COLO829 (cell line): ENCODE data around the gene LCP1.
"Not testable (repeated sequence)": the region's sequence is repeated elsewhere in the genome, so short reads cannot be mapped to it uniquely, and the experiment has no call there.

Experiments used
- DNase-seq: peaks from one replicate; pipeline ENCODE4 v3.0.0; 2012; ENCODE audit warnings: low spot score

Gene LCP1, protein sequence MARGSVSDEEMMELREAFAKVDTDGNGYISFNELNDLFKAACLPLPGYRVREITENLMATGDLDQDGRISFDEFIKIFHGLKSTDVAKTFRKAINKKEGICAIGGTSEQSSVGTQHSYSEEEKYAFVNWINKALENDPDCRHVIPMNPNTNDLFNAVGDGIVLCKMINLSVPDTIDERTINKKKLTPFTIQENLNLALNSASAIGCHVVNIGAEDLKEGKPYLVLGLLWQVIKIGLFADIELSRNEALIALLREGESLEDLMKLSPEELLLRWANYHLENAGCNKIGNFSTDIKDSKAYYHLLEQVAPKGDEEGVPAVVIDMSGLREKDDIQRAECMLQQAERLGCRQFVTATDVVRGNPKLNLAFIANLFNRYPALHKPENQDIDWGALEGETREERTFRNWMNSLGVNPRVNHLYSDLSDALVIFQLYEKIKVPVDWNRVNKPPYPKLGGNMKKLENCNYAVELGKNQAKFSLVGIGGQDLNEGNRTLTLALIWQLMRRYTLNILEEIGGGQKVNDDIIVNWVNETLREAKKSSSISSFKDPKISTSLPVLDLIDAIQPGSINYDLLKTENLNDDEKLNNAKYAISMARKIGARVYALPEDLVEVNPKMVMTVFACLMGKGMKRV

DNA sequence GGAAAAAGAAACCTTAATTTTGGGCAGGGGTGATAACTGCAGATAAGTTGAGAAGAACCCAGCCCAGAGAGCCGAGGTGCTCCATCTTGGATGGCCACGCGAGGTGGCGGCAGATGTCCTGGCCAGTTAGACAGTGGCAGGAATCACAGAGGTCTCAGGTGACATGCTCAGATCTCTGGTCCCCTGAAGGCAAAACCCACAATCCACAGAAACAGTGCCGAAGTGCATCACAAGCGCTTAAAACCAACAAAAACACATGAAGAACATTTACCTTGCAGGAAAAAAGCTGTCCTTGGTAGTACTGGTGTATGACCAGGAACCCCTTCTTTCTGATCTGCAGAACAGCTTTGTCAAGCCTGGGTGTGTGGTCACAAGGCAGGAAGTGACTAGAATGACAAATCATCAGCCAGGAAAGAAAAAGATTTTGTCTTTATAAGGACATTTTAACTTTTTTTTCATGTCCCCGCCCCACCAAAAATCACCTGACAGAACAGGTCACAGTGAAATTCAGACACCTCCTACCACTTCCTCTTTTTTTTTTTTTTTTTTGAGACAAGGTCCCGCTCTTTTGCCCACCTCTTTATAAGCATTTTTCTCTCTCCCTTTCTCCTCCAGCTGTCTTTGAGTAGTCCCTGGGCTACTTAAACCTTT is at the start of gene LCP1:
Gene LCP1, minus strand, starts transcription at position 338 of the 651 bp plus-strand sequence. CDS start 22,515 bp downstream, outside the sequence.
- no peak for DNase-seq

DNA sequence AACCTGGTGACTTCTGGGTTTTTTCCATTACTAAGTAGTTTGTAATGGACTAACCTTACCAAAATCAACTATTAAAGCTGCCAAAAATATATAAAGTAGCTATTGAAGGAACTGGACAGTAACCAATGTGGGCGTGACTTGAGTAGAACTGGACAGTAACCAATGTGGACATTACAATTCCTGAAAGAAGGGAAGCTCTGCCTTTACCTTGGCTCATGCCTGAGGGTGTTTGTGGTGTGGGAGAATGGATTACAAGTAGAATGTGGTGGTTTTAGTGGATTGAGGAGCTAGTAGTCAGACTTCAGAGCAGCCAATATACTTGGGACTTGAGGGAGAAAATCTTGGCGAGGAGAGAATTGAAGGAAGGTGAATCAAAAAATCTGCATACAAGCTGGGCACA is 47.3 kb upstream of the LCP1 start:
- no peak for DNase-seq

- not testable (repeated sequence) for DNase-seq
These were observed 38.3 kb upstream of the LCP1 start for GRCh38 chr13:46220234-46220633.

- DNase-seq = not testable (repeated sequence)
These were observed 32.8 kb upstream of the LCP1 start for GRCh38 chr13:46214741-46215140.

GRCh38 chr13:46213242-46213641 is 31.3 kb upstream of the LCP1 start:
- no peak for DNase-seq

- DNase-seq = peak; percentile 35
These were observed 29.7 kb upstream of the LCP1 start, which contains the start of gene LRRC63 for GRCh38 chr13:46211483-46212351. TSS of gene LRRC63 (plus strand) at chr13:46211928. CDS start at chr13:46213035, 1,107 bp downstream.

GRCh38 chr13:46211116-46211482 is 29.1 kb upstream of the LCP1 start:
- no peak for DNase-seq

DNA sequence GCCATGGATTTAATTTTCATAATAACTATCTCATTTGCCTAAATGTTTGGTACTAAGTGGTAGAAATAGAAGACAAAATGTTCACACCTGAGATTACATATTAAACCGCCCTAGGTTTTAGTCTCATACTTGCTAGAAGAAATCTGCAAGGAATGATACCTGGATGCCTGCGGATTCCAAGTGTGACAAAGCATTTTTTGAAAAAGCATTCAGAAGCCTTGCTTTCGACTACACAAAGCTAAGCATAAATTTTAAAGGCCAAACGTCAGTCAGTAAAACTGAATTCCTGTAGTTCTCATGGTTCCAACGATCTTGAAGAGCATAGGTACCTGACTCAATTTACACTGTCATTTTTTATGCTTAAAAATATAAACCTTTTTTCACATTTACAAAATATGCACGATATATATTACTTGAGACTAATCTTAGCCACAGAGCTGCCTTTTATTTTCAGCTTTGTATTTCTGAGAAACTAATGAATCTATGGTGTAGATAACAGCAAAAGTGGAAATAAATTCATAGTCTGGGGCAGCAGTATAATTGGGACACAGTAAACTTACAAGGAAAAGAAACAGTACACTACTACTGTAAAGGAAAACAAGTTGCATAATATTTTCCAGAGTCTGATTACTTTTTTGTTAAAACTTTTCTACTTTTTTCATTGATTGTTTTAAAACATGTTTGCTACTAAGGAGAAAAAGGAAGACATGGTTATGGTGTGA is 28.5 kb upstream of the LCP1 start:
- no peak for DNase-seq

- DNase-seq = no peak
These were observed 25.9 kb upstream of the LCP1 start for GRCh38 chr13:46207828-46208227.

GRCh38 chr13:46206143-46206542 is 24.2 kb upstream of the LCP1 start:
- no peak for DNase-seq

DNA sequence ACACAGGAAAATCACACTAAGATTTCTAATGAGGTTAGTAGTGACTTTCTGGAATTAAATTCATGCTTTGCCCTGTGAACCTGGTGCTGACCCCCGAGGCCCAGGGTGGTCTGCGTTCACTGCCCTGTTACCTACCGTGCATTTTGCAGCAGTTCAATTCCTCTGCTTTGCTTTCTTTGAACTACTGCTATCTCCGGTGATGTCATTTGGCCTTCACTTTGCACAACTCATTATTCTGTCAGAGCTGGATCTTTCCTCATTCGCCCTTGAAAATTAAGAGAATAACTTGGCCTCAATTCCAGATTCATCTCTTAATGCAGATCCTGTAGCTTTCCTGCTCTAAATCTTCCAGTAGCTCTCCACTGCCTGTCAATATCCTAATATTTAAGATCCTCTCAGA is 21.0 kb upstream of the LCP1 start:
- DNase-seq = no peak

DNA sequence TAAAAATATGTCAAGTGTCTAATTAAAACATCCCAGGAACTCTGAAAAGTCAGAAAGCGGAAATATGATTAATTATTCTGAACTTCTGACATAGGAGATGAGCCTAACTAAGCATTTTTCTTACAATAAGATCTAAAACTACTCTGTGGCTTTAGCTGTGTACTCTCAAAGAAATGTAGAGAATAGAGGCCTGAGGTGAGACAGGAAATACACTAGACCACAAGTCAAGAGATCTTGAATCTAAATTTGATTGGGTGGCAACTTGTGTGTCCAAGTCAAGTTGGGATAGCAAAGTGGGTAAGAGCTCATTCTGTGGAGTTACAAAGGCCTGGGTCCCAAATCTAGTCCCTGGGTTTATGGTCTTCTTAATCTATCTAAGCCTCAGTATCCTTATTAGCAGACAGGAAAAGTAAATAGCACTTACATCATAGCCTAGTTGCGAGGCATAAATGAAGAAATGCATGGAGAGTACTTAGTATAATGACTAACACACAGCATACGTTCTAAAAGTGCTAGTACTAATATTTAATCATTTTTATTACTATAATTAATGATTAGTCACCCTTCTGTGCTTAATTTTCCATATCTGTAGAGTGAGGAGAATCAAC is 20.3 kb upstream of the LCP1 start:
- DNase-seq = no peak

DNA sequence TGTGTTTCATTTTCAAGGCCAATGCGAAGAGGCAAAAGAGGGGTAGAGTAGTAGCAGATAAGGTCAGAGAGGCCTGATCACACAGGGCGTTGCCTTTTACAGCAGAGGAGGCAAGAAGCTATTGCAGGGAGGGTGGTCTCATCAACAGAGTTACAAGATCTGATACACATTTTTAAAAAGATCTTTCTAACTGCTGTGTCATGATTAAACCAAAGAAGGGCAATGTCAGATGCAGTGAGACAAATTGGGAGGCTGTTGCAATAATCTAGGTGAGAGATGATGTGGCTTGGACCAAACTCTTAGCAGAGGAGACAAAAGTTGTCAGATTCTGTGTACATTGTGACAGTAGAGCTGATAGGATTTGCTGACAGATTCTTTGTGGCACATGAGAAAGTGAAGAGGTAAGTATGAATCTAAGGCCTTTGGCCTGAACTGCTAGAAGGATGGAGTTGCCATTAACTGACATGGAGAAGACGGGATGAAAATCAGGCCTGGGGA is 16.8 kb upstream of the LCP1 start:
- DNase-seq = no peak

DNA sequence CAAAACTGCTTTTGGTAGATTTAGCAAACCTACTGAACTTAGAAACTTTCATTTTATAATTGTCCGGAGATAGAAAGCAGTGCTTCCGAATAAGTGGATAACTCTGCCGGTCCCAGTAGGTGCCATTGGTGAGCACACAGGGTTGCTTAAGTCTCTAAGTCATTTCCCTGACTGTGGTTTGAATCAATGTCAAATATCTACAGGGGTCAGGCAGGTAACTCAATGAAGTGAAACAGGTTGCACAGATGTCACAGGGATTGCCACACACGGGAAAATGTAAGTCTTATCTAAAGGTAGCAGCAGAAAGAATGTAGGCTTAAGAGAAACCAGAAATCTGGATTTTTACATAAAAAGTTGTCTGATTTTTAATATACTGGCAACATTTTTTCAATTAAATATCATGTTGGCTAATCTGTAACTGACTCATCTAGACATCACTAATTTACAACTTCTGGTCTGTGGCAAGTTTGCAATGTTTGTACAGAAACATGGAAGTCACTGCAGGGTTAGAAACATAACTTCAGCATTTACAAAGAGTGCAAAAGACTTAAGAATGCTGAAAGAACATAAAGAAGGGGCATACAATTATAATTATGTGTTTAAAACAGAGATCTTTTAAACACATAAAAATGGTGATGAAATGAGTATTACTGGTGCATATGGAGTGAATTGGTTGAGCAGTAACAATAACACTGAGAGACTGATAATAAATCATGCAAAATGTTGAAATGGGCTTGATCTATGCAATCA is 15.5 kb upstream of the LCP1 start:
- DNase-seq = no peak

GRCh38 chr13:46195016-46195415 is 13.0 kb upstream of the LCP1 start:
- DNase-seq = no peak

DNA sequence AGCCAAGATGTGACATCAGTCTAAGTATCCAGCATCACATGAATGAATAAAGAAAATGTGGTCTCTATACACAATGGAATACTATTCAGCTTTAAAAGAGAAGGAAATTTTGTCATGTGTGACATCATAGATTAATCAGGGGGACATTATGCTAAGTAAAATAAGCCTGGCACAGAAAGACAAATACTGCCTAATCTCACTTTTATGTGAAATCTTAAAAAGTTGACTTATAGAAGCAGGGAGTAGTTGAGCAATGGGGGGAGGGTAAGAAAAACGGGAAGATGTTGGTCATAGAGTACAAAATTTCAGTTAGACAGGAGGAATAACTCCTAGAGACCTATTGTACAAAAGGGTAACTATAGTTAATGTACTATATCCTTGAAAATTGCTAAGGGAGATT is 10.4 kb upstream of the LCP1 start:
- DNase-seq = no peak

DNA sequence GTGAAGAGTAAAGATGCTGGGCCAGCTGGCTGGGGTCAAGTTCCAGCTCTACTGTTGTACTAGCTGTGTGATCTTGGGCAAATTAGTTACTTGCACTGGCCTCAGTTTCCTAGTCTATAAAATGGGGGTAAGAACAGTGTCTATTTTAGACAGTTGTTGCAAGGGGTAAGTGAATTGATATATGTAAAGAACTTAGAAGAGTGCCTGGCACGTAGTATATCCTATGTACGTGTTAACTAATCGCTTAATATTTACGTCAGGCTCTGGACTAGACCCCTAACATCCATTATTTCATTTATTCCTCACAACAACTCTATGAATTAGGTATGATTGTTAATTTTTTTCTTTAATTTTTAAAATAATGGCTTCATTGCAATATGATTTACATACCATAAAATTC is 3.7 kb upstream of the LCP1 start:
- no peak for DNase-seq

DNA sequence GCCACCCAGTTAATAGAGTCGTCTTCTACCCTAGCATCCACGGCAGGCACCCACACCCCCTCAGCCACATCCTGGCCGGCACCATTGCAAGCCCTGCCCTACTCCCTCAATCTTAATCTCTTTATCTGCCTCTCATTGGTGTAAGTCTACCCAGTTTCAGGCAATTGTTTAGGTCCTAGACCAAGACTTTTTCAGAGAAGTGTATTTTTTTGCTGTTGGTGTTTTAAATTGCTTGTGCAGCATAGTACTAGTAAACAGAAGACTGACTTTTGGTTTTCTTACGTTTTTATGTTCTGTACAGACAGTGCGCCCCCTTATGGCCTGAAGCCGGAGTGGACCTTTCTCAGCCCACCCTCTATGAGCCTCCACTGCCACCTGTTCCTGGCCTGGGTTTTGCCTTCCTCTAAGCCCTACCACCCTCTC is 2.3 kb upstream of the LCP1 start:
- DNase-seq = no peak

DNA sequence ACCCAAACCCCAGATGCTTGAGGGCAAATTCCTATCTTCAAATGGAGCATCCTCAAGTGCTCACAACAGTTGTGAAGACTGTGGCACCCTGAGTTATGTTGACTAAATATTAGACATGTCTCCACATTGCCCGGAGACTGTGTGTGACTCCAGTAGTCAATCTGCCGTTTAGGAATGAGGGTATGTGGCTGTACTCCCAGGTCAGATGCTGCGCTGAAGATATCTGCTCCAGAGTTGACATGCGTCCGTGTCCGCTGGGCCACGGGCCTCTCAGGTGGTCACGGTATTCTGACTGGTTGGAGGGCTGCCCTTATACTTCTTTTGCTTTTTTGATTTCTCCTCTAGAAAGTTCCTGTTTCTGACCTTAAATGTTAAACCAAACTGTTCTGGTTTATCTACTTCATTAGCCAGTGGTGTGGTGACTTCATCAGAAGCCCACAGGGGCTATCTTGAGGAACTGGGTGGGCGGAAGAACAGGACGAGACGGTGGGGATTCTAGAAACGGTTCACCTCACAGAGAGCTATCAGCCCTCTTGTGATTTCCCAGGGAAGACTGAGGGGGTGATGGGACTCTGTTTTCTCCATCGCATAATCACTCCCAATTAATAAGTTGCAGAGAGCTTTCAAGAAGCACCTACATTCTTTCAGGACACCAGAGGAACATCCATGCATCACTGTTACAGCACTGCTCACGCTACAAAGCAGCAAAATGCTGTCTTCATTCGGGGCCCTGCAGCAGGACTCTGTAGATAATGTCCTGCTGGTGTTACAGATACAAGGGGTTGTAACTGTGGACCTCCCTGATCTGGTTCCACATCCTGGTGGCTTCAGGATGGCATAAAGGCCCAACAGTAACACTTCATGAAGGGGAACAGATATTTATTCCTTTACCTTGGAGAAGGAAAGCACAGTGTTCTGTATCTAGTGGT is 1.3 kb upstream of the LCP1 start:
- no peak for DNase-seq
